ENCODE data around the gene C10orf105. TPM values are rescaled to one million over a fixed set of nuclear protein-coding genes. Genes with fewer than 3 reads are reported as not detected.

C10orf105 gene
- total RNA-seq, 4 donors from 2014 or later = 0.06 to 0.27 (median 0.14) TPM

GRCh38 chr10:71700731-71701368 lies 18.7 kb downstream of the C10orf105 start:
- intact Hi-C loops (cut with DNase I; ENCODE audit: low total_unique reads) = loop anchor here (5.0 kb wide), 1 partner anchor 319 kb away; no protein-coding TSS in a partner anchor
- no peak for TF ChIP-seq CTCF (IDR thresholded peaks at IDR 0.05)
- no peak for TF ChIP-seq POLR2A (IDR thresholded peaks at IDR 0.05)
- no peak for DNase-seq (ENCODE audit: low spot score in 2 of 2)
- H3K4me3 ChIP-seq (ENCODE audit: low read depth, poor library complexity, severe bottlenecking) = no peak overlapping the region
- 88 to 89% methylated on average over 10 to 11 of the region's 11 CpGs for WGBS, 2 donors

GRCh38 chr10:71698737-71699136 lies 20.8 kb downstream of the C10orf105 start:
- 84 to 86% methylated on average over 5 of the region's 5 CpGs for WGBS, 2 donors
- DNase-seq (ENCODE audit: low spot score in 2 of 2) = no peak
- no peak overlapping the region for H3K4me3 ChIP-seq (ENCODE audit: low read depth, poor library complexity, severe bottlenecking)
- intact Hi-C loops (cut with DNase I; ENCODE audit: low total_unique reads) = no loop called here
- TF ChIP-seq POLR2A (IDR thresholded peaks at IDR 0.05) = no peak
- TF ChIP-seq CTCF (IDR thresholded peaks at IDR 0.05) = no peak

- TF ChIP-seq POLR2A (IDR thresholded peaks at IDR 0.05) (no peak), CTCF (IDR thresholded peaks at IDR 0.05) (no peak)
- WGBS, 2 donors = 52 to 75% methylated on average over 7 of the region's 7 CpGs
- no peak overlapping the region for H3K4me3 ChIP-seq (ENCODE audit: low read depth, poor library complexity, severe bottlenecking)
- intact Hi-C loops (cut with DNase I; ENCODE audit: low total_unique reads) = no loop called here
- no peak for DNase-seq (ENCODE audit: low spot score in 2 of 2)
Measured at GRCh38 chr10:71697938-71698709, 21.5 kb downstream of the C10orf105 start.

- 61 to 72% methylated on average over 10 of the region's 10 CpGs for WGBS, 2 donors
- no peak overlapping the region for H3K4me3 ChIP-seq (ENCODE audit: low read depth, poor library complexity, severe bottlenecking)
- no peak for DNase-seq (ENCODE audit: low spot score in 2 of 2)
- intact Hi-C loops (cut with DNase I; ENCODE audit: low total_unique reads) = no loop called here
- peak in 1 of 3 donors; percentile 39 for TF ChIP-seq CTCF (IDR thresholded peaks at IDR 0.05)
- TF ChIP-seq POLR2A (IDR thresholded peaks at IDR 0.05) = no peak
Measured at GRCh38 chr10:71696628-71697326, 22.8 kb downstream of the C10orf105 start.

- TF ChIP-seq POLR2A (IDR thresholded peaks at IDR 0.05) (no peak), CTCF (IDR thresholded peaks at IDR 0.05) (no peak)
- H3K4me3 ChIP-seq (ENCODE audit: low read depth, poor library complexity, severe bottlenecking) = no peak overlapping the region
- WGBS, 2 donors = 79 to 82% methylated on average over 12 to 13 of the region's 14 CpGs
- DNase-seq (ENCODE audit: low spot score in 2 of 2) = no peak
- intact Hi-C loops (cut with DNase I; ENCODE audit: low total_unique reads) = no loop called here
Measured at GRCh38 chr10:71695502-71696476, 23.8 kb downstream of the C10orf105 start.
